HG02610 (cell line): ENCODE measurements around the gene TMEM259.
"Not testable (repeated sequence)": the region's sequence is repeated elsewhere in the genome, so short reads cannot be mapped to it uniquely, and the experiment has no call there.

Experiments used
- ATAC-seq: cut with Tn5 transposase; IDR thresholded peaks from one replicate; pipeline ENCODE4 v1.9.1; 2021; ENCODE audit warnings: mild to moderate bottlenecking, moderate library complexity; ENCODE audit not compliant: unreplicated experiment

Gene TMEM259

DNA sequence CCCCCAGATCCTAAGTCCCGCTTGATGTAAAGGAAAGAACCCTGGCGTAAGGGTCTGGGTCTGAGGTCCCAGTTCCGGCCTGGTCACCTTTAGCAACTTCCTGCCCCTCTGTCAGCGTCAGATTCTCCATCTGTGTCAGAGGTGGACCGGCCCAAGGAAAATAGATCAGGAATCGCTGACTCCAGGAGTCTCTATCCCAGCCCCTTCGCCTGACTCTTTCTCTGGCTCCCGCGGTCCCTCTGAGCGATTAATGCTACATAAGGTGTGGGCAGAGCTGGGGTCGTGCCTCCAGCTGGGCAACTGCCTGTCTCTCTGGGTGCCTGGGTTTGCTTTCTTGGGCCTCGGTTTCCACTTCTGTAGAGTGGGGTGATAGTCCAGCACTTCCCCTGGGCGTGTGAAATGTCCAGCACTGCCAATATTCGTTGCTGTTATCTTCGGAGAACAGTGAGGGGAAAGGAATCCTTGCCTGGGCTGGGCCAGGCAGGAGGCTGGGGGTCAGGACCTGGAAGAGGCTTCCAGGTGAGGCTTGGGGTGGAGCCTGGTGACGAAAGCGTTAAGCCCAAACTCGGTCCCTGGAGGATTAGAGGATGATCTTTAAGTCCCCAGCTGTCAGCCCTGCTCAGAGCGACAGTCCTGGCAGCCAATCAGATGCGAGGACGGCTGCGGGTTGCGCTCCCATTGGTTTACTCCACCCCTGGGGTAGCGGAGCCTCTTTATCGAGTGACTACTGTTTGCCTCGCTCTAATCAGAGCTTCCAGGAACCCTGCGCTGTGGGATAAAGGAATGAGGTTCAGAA, 19.8 kb upstream of the TMEM259 start:
- peak; percentile 48 for ATAC-seq

DNA sequence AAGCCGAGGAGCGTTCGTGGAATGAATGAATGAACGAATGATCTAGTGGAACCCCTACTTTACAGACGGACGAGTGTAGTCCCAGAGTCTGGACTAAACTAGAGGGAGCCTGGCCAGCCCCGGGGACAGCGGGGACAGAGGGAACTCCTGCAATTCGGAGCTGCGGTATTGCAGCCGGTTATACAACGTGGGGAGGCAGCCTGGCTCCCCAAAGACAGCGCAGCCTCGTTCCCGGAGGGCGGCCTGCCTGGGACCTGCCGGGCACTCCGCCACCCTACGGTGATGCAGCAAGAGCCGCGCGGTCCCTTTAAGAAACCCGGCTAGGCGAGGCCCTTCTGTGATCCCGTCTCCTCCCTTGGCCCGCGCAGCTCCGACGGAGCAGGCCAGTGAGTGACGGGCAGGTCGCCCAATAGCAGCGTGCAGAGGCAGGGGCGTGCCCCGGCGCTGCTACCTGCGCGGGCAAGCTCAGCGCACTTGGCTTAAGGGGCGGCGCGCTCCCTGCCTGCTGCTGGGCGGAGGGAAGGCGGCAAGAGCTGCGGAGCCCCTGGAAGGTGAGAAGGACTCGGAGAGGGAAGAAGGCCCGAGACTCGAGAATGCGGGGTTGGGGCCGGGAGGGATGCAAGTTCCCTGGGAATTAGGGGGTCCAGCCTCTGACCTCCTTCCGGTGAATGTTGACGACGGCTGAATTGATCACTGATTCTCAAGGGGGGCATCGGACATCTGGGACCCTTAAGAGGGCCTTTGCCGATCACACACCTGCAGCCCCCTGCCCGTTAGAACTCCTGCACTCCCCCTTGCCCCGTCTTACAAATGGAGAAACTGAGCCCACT, 18.9 kb upstream of the TMEM259 start, which contains the start of gene ABCA7:
Gene ABCA7, plus strand, starts transcription at position 462 of the 830 bp plus-strand sequence. CDS start 1,255 bp downstream, outside the sequence.
- ATAC-seq: peak; percentile 68

- ATAC-seq: no peak
These were observed 18.2 kb upstream of the TMEM259 start for GRCh38 chr19:1038978-1039645.

DNA sequence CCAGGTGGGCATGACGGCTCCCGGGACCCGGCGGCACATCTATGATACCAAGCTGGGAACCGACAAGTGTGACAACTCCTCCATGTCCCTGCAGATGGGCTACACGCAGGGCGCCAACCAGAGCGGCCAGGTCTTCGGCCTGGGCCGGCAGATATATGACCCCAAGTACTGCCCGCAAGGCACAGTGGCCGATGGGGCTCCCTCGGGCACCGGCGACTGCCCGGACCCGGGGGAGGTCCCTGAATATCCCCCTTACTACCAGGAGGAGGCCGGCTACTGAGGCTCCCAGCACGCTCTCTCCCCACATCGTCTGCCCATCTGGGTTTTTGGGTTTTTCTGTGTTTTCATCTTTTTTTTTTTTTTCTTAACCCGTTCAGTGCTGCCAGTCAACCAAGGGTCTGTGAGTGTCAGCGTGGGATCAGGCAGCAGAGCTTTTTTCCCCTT, 16.7 kb upstream of the TMEM259 start:
- no peak for ATAC-seq

- ATAC-seq: no peak
These were observed 15.2 kb upstream of the TMEM259 start for GRCh38 chr19:1035998-1036621.

- no peak for ATAC-seq
These were observed 11.4 kb upstream of the TMEM259 start for GRCh38 chr19:1032264-1032867.

DNA sequence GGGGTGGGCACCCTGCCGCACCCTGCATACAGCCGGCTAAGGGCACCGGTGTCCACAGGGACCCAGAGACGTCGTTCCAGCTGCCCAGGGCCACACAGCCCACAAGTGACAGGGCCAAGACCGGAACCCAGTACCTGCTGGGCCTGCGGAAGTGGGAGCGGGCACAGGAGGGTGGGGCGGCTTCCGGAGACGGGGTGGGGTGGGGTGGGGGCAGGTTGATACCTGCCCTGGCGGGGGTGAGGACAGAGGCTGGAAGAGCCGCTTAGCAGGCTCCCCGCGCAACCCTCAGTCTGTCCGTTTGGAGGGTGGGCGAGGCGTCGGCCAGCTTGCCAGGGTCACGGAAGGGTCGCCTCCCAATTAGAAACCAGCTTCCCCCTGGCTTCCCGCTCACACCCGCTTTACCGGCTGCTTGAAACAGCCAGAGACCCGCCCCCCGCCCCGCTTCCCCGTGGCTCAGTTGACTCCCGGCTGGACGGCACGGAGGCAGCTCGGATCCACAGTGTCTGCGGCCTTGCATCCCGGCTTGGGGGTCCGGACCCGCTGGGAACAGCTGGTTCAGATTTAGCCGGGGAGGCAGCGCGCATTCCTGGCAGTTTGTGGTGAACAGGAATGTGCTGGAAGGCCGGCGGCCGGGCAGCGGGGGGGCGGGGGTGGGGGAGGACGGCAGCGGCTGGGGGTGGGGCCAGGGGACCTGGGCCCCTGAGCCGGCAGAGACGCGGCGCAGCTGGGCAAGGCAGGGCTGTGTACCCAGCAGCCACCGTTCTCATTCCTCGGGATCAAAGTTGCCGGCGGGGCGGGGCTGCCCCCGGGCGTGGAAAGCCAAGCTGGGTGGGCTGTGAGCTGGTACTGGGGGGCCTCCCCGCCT, 7.4 kb upstream of the TMEM259 start:
- ATAC-seq: no peak

- ATAC-seq: no peak
These were observed 6.7 kb upstream of the TMEM259 start for GRCh38 chr19:1027650-1028061.

- ATAC-seq: peak; percentile 3
These were observed 6.1 kb upstream of the TMEM259 start for GRCh38 chr19:1026783-1027649.

- ATAC-seq: peak; percentile 59
These were observed 5.2 kb upstream of the TMEM259 start, which contains the start of gene CNN2 for GRCh38 chr19:1025960-1026782. Gene CNN2, plus strand, starts transcription at chr19:1026608. Its CDS starts 54 bp downstream, at chr19:1026662.

DNA sequence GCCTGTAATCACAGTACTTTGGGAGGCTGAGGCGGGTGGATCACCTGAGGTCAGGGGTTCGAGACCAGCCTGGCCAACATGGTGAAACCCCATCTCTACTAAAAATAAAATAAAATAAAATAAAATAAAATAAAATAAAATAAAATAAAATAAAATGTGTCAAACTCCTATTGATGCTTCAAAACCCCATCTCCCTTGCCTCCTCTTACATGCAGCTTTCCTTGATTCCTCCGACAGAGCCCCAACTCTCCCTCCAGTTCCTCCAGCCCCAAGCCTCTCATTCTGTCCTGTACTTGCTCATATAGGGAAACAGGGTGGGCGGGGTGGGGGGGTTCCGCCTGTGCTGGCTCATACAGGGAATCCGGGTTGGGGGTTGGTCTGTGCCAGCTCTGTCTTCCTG, 4.2 kb upstream of the TMEM259 start:
- ATAC-seq: not testable (repeated sequence)

GRCh38 chr19:1023883-1024188, 2.9 kb upstream of the TMEM259 start:
- not testable (repeated sequence) for ATAC-seq

- ATAC-seq: no peak
These were observed 699 bp downstream of the TMEM259 start for GRCh38 chr19:1019980-1020867.

- no peak for ATAC-seq
These were observed 1.3 kb downstream of the TMEM259 start for GRCh38 chr19:1019616-1019961.

GRCh38 chr19:1018932-1019615, 1.8 kb downstream of the TMEM259 start:
- ATAC-seq: no peak

- ATAC-seq: no peak
These were observed 2.5 kb downstream of the TMEM259 start for GRCh38 chr19:1018393-1018792.
